ENCODE results near the gene CLBA1. TPM values are rescaled to one million over a fixed set of nuclear protein-coding genes. Genes with fewer than 3 reads are reported as not detected.

The CLBA1 gene
- total and polyA plus RNA-seq, 2 experiments from 2014 or later: 1.6 to 1.8 TPM

- peaks cover 3% of the 10 kb centered on the region; the same call in 2 of the 3 replicates for H3K36me3 Mint-ChIP-seq (ENCODE audit: low read depth)
- no peak for ATAC-seq
Measured at GRCh38 chr14:104998801-104999200, 13.2 kb downstream of the CLBA1 start.

GRCh38 chr14:104999361-104999760 is 13.8 kb downstream of the CLBA1 start:
- Mint-ChIP-seq H3K27ac (no peak overlapping the region), H3K4me1 (no peaks in the 10 kb centered on the region), H3K27me3 (ENCODE audit: insufficient read depth, low read depth, poor library complexity) (peaks cover 3% of the 10 kb centered on the region), H3K36me3 (ENCODE audit: low read depth) (peaks cover 3% of the 10 kb centered on the region; the same call in 2 of the 3 replicates), H3K4me3 (no peak overlapping the region), H3K9me3 (no peaks in the 10 kb centered on the region)
- Histone ChIP-seq H3K79me2 (replicated peaks; ENCODE audit: insufficient read depth) (0 out of 2 replicates have a peak, but pooled peaks cover 3% of the 10 kb centered on the region), H3K27ac (ENCODE audit: low read depth) (no peak overlapping the region), H2AFZ (no peak overlapping the region), H3K9me2 (ENCODE audit: insufficient read depth) (no peaks in the 10 kb centered on the region), H3K4me2 (no peak overlapping the region), H4K20me1 (replicated peaks; ENCODE audit: insufficient read depth) (no peaks in the 10 kb centered on the region), H3K4me3 (no peak overlapping the region), H3K27me3 (ENCODE audit: insufficient read depth) (no peaks in the 10 kb centered on the region), H3K36me3 (ENCODE audit: insufficient read depth) (no peaks in the 10 kb centered on the region), H3K4me1 (ENCODE audit: insufficient read depth) (no peaks in the 10 kb centered on the region), H3F3A (replicated peaks; ENCODE audit: low read depth) (no peaks in the 10 kb centered on the region)
- ATAC-seq: no peak
- DNase-seq (ENCODE audit: low spot score): no peak
- no peak for TF ChIP-seq ETS1 (IDR thresholded peaks at IDR 0.05)
- peak; percentile 92 for TF ChIP-seq ZNF331 (CRISPR knock-in tag; IDR thresholded peaks at IDR 0.05; ENCODE audit: low read depth)

More at GRCh38 chr14:104998801-104999200, 13.2 kb downstream of the CLBA1 start:
- H3K9me3 Mint-ChIP-seq: no peaks in the 10 kb centered on the region
- Histone ChIP-seq H3K9me2 (ENCODE audit: insufficient read depth) (no peaks in the 10 kb centered on the region), H3F3A (replicated peaks; ENCODE audit: low read depth) (no peaks in the 10 kb centered on the region), H3K36me3 (ENCODE audit: insufficient read depth) (no peaks in the 10 kb centered on the region), H3K4me2 (no peak overlapping the region), H3K27me3 (ENCODE audit: insufficient read depth) (no peaks in the 10 kb centered on the region), H3K4me3 (no peak overlapping the region), H3K4me1 (ENCODE audit: insufficient read depth) (no peaks in the 10 kb centered on the region), H2AFZ (no peak overlapping the region), H4K20me1 (replicated peaks; ENCODE audit: insufficient read depth) (no peaks in the 10 kb centered on the region), H3K79me2 (replicated peaks; ENCODE audit: insufficient read depth) (0 out of 2 replicates have a peak, but pooled peaks cover 3% of the 10 kb centered on the region), H3K27ac (ENCODE audit: low read depth) (no peak overlapping the region)
- H3K27me3 Mint-ChIP-seq (ENCODE audit: insufficient read depth, low read depth, poor library complexity): peaks cover 5% of the 10 kb centered on the region
- TF ChIP-seq EZH2phosphoT487 (IDR thresholded peaks at IDR 0.05; ENCODE audit: unreplicated experiment) (no peak), CREB1 (CRISPR knock-in tag; IDR thresholded peaks at IDR 0.05; ENCODE audit: low read depth) (no peak), POLR2AphosphoS5 (IDR thresholded peaks at IDR 0.05; ENCODE audit: low read depth) (no peak), JUNB (IDR thresholded peaks at IDR 0.05; ENCODE audit: unreplicated experiment) (no peak), NANOG (IDR thresholded peaks at IDR 0.05; ENCODE audit: borderline replicate concordance) (no peak), CTCF (conservative IDR thresholded peaks at IDR 0.05; ENCODE audit: low read depth in 2 of 2) (no peak)
- H3K4me3 Mint-ChIP-seq: no peak overlapping the region
- no peaks in the 10 kb centered on the region for H3K4me1 Mint-ChIP-seq
- DNase-seq (ENCODE audit: low spot score): no peak
- H3K27ac Mint-ChIP-seq: no peak overlapping the region

Measured in GM23338 (cell line).